H1 (cell line): ENCODE measurements around the gene RNF126. TPM values are rescaled to one million over a fixed set of nuclear protein-coding genes. Genes with fewer than 3 reads are reported as not detected.

Experiments used
- CTCF ChIA-PET: fragments of 300-600 bp; sonication (Branson Sonifier 250); formaldehyde crosslinking; loops from one replicate; lab custom pipeline; 2021; ENCODE audit not compliant: partially characterized antibody; lab: Charles Lee
- POLR2A ChIA-PET: fragments of 300-600 bp; sonication (Branson Sonifier 250); formaldehyde crosslinking; loops from one replicate; lab custom pipeline; 2021; ENCODE audit warnings: inconsistent platforms; ENCODE audit not compliant: partially characterized antibody; lab: Charles Lee
- DNase-seq, 2 experiments: peaks; one replicate each; pipeline versions ENCODE4 v3.0.0 to v3.0.0-alpha.2; 2010 to 2022; ENCODE audit warnings: low spot score in 2 of 2, low read depth in 1 of 2, mixed read lengths in 1 of 2
- FAIRE-seq: peaks from 2 replicates; lab custom pipeline; 2011; peaks lifted over from hg19 to GRCh38; lab: Jason Lieb, UNC
- H2AFZ ChIP-seq: 2 replicates; pipeline ENCODE4 v1.8.1; 2012; ENCODE audit warnings: low read length, inconsistent platforms
- H2AK5ac ChIP-seq: 2 replicates; pipeline ENCODE4 v1.6.1; 2013; ENCODE audit warnings: low read depth, low read length
- H2BK120ac ChIP-seq: replicated peaks from 2 replicates; pipeline ENCODE3; 2013; ENCODE audit warnings: low read depth, low read length, inconsistent platforms
- H2BK12ac ChIP-seq: 2 replicates; pipeline ENCODE4 v1.6.1; 2013; ENCODE audit warnings: low read depth, low read length
- H2BK15ac ChIP-seq: 2 replicates; pipeline ENCODE4 v1.6.1; 2013; ENCODE audit warnings: low read length
- H2BK20ac ChIP-seq: 2 replicates; pipeline ENCODE4 v1.6.1; 2013; ENCODE audit warnings: low read length
- H2BK5ac ChIP-seq: 2 replicates; pipeline ENCODE4 v1.6.1; 2013; ENCODE audit warnings: low read depth, low read length
- H3K14ac ChIP-seq: 2 replicates; pipeline ENCODE4 v1.6.1; 2013; ENCODE audit warnings: inconsistent platforms; ENCODE audit not compliant: insufficient read length
- H3K18ac ChIP-seq: 2 replicates; pipeline ENCODE4 v1.6.1; 2013; ENCODE audit warnings: low read length; ENCODE audit errors: extremely low read depth
- H3K23ac ChIP-seq: 2 replicates; pipeline ENCODE4 v1.6.1; 2013; ENCODE audit warnings: inconsistent platforms; ENCODE audit not compliant: insufficient read length
- H3K23me2 ChIP-seq: 2 replicates; pipeline ENCODE4 v1.6.1; 2013; ENCODE audit warnings: low read depth, low read length
- H3K27ac ChIP-seq: 2 replicates; pipeline ENCODE4 v1.6.1; 2011; ENCODE audit warnings: low read depth, low read length, inconsistent platforms
- H3K27me3 ChIP-seq, 4 experiments: replicated peaks in 1 of 4; 1 replicate in 1 of 4; 2 replicates in 3 of 4; pipeline versions ENCODE4 v1.6.1 to v1.8.1; 2011 to 2013; ENCODE audit warnings: low read length in 3 of 4, mild to moderate bottlenecking in 3 of 4, inconsistent platforms in 2 of 4, mixed read lengths in 2 of 4, moderate library complexity in 1 of 4; ENCODE audit not compliant: control insufficient read depth in 3 of 4, insufficient read depth in 3 of 4; ENCODE audit errors: extremely low read depth in 1 of 4
- H3K36me3 ChIP-seq, 4 experiments: 2 replicates each; pipeline versions ENCODE4 v1.6.1 to v1.8.1; 2011 to 2013; ENCODE audit warnings: mild to moderate bottlenecking in 4 of 4, low read length in 3 of 4, moderate library complexity in 2 of 4, control low read depth in 1 of 4, inconsistent platforms in 1 of 4; ENCODE audit not compliant: insufficient read depth in 4 of 4, control insufficient read depth in 2 of 4
- H3K4ac ChIP-seq: replicated peaks from 2 replicates; pipeline ENCODE3; 2013; ENCODE audit warnings: low read length, low read depth, mixed read lengths, inconsistent platforms; ENCODE audit not compliant: insufficient read length
- H3K4me1 ChIP-seq, 4 experiments: replicated peaks in 1 of 4; 1 replicate in 1 of 4; 2 replicates in 3 of 4; pipeline versions ENCODE4 v1.6.1 to v1.8.1; 2011 to 2013; ENCODE audit warnings: low read length in 3 of 4, inconsistent platforms in 2 of 4, mixed read lengths in 1 of 4; ENCODE audit not compliant: insufficient read depth in 4 of 4, control insufficient read depth in 3 of 4
- H3K4me2 ChIP-seq, 2 experiments: 2 replicates each; pipeline versions ENCODE4 v1.6.1 to v1.8.1; 2011 to 2013; ENCODE audit warnings: low read depth in 2 of 2, low read length in 2 of 2, control low read depth in 1 of 2, inconsistent platforms in 1 of 2, mild to moderate bottlenecking in 1 of 2; ENCODE audit not compliant: insufficient read depth in 1 of 2
- H3K4me3 ChIP-seq, 4 experiments: fragments of 200-600, 300-600 bp in 1 of 4; sonication (generic), shearing (Covaris generic), sonication (Bioruptor Twin) in 1 of 4; 2 replicates each; pipeline versions ENCODE4 v1.5.1 to v1.8.1; 2011 to 2016; ENCODE audit warnings: low read length in 4 of 4, low read depth in 3 of 4, control low read depth in 2 of 4, inconsistent platforms in 2 of 4, mild to moderate bottlenecking in 2 of 4, mixed read lengths in 1 of 4, moderate library complexity in 1 of 4; ENCODE audit not compliant: insufficient read depth in 2 of 4; ENCODE audit errors: extremely low read depth in 1 of 4
- H3K56ac ChIP-seq: replicated peaks from 2 replicates; pipeline ENCODE3; 2013; ENCODE audit warnings: low read depth, mild to moderate bottlenecking, mixed read lengths, low read length, inconsistent platforms; ENCODE audit not compliant: insufficient read length
- H3K79me1 ChIP-seq: 2 replicates; pipeline ENCODE4 v1.6.1; 2013; ENCODE audit warnings: low read depth, low read length, control low read depth
- H3K79me2 ChIP-seq, 2 experiments: 2 replicates each; pipeline versions ENCODE4 v1.6.1 to v1.8.1; 2012 to 2013; ENCODE audit warnings: low read length in 2 of 2, mild to moderate bottlenecking in 2 of 2, inconsistent platforms in 1 of 2; ENCODE audit not compliant: insufficient read depth in 2 of 2, control insufficient read depth in 1 of 2
- H3K9ac ChIP-seq, 4 experiments: replicated peaks in 1 of 4; 1 replicate in 1 of 4; 2 replicates in 3 of 4; pipeline versions ENCODE4 v1.6.1 to v1.8.1; 2011 to 2013; ENCODE audit warnings: low read depth in 3 of 4, low read length in 3 of 4, control low read depth in 2 of 4, mild to moderate bottlenecking in 2 of 4, moderate library complexity in 2 of 4, inconsistent platforms in 1 of 4; ENCODE audit errors: extremely low read depth in 1 of 4
- H3K9me3 ChIP-seq, 2 experiments: 2 replicates each; pipeline versions ENCODE4 v1.6.1 to v1.8.1; 2012 to 2013; ENCODE audit warnings: mild to moderate bottlenecking in 2 of 2, moderate library complexity in 2 of 2, control low read depth in 1 of 2, inconsistent platforms in 1 of 2, low read depth in 1 of 2, low read length in 1 of 2, mixed read lengths in 1 of 2; ENCODE audit not compliant: insufficient read depth in 2 of 2
- H4K20me1 ChIP-seq, 2 experiments: replicated peaks in 1 of 2; 2 replicates each; pipeline versions ENCODE3 to v1.8.1; 2011 to 2013; ENCODE audit warnings: inconsistent platforms in 2 of 2, low read length in 2 of 2, mild to moderate bottlenecking in 1 of 2; ENCODE audit not compliant: insufficient read depth in 2 of 2, control insufficient read depth in 1 of 2
- H4K5ac ChIP-seq: 2 replicates; pipeline ENCODE4 v1.6.1; 2013; ENCODE audit warnings: low read length, low read depth, mixed read lengths, inconsistent platforms; ENCODE audit not compliant: insufficient read length
- H4K8ac ChIP-seq: 2 replicates; pipeline ENCODE4 v1.8.0; 2013; ENCODE audit warnings: mild to moderate bottlenecking, moderate library complexity, low read length, inconsistent platforms; ENCODE audit not compliant: insufficient read depth; ENCODE audit errors: extremely low read depth
- H4K91ac ChIP-seq: replicated peaks from 2 replicates; pipeline ENCODE3; 2013; ENCODE audit warnings: low read length, mixed read lengths, inconsistent platforms; ENCODE audit not compliant: insufficient read length
- CBX8 ChIP-seq: fragments of 300-800, 300-1000 bp; sonication (generic); IDR thresholded peaks from 2 replicates; pipeline ENCODE4 v1.7.1; 2016; ENCODE audit warnings: low read depth, low read length, borderline replicate concordance
- HDAC2 ChIP-seq, 2 experiments: fragments of 300-600 bp in 1 of 2; sonication (generic) in 1 of 2; IDR thresholded peaks; 2 replicates each; pipeline ENCODE4 v1.6.1; 2011 to 2012; ENCODE audit warnings: low read depth in 2 of 2, low read length in 2 of 2, mild to moderate bottlenecking in 2 of 2, moderate library complexity in 2 of 2, borderline replicate concordance in 1 of 2, inconsistent platforms in 1 of 2
- KDM1A ChIP-seq: fragments of 200-600, 300-600 bp; sonication (generic); IDR thresholded peaks from 2 replicates; pipeline ENCODE4 v1.7.1; 2016; ENCODE audit warnings: mild to moderate bottlenecking, low read length, borderline replicate concordance
- MAFK ChIP-seq: IDR thresholded peaks from 2 replicates; pipeline ENCODE4 v1.6.1; 2012; ENCODE audit warnings: low read depth, mild to moderate bottlenecking, improper control_type of control experiment, low read length
- RFX5 ChIP-seq: IDR thresholded peaks from 2 replicates; pipeline ENCODE4 v1.6.1; 2011; ENCODE audit warnings: low read depth, low read length, improper control_type of control experiment, borderline replicate concordance
- RNF2 ChIP-seq: fragments of 200-900, 300-1000 bp; sonication (generic); IDR thresholded peaks from 2 replicates; pipeline ENCODE4 v1.7.1; 2016; ENCODE audit warnings: borderline replicate concordance, low read depth, mild to moderate bottlenecking, antibody characterized with exemption, low read length; ENCODE audit not compliant: poor library complexity, severe bottlenecking; ENCODE audit errors: missing control alignments
- SIX5 ChIP-seq: IDR thresholded peaks from 2 replicates; pipeline ENCODE4 v1.6.1; 2011; ENCODE audit warnings: mild to moderate bottlenecking, low read depth, low read length
- SP1 ChIP-seq: IDR thresholded peaks from 2 replicates; pipeline ENCODE4 v1.6.1; 2011; ENCODE audit warnings: low read depth, low read length
- YY1 ChIP-seq: IDR thresholded peaks from 2 replicates; pipeline ENCODE4 v1.6.1; 2011; ENCODE audit warnings: low read depth, mild to moderate bottlenecking, low read length
- WGBS, 2 experiments: shearing (Covaris generic) in 1 of 2; methylation state at CpG; one replicate each; pipeline versions ENCODE4 v1.1.6 to v1.1.7; 2013 to 2015; ENCODE audit warnings: low lambda C conversion rate in 2 of 2, mixed read lengths in 2 of 2, inconsistent platforms in 1 of 2, low coverage in 1 of 2, missing lambda C conversion rate in 1 of 2; ENCODE audit not compliant: insufficient replicate concordance in 2 of 2, insufficient coverage in 1 of 2, insufficient read length in 1 of 2; ENCODE audit errors: extremely low coverage in 1 of 2, missing lambda C conversion rate in 1 of 2; 5-methylcytosine and 5-hydroxymethylcytosine counted together
- polyA plus RNA-seq, 7 experiments: library from polyadenylated mRNA; depleted of rRNA in 3 of 7; stranded (reverse) in 5 of 7; unstranded in 2 of 7; fragments of >200 nt in 5 of 7; fragments of 200-250 nt in 2 of 7; gene quantifications; 1 replicate in 5 of 7; 2 replicates in 1 of 7; 4 replicates in 1 of 7; pipeline versions ENCODE4 v1.2.1 to v1.2.3, GENCODE V29; 2011 to 2013; ENCODE audit warnings: missing spikeins in 2 of 7, mixed read lengths in 2 of 7
- total RNA-seq: library from RNA; stranded (reverse); fragmentation: NEBNext Ultra II Directional; extraction: Animal tissue kit (Norgen Biotek cat#: 25700); gene quantifications from 2 replicates; pipeline ENCODE4 v1.2.1, GENCODE V29; 2021

The RNF126 gene
- total and polyA plus RNA-seq, 2 of the 8 experiments (the other 6 are each of a cell fraction or from before 2014, with no cell fraction given) = 21.8 to 68.0 TPM

- Histone ChIP-seq H2BK15ac (no peak overlapping the region), H2AK5ac (no peak overlapping the region), H3K27ac (no peak overlapping the region), H3K4me3 (no peak overlapping the region), H4K20me1 (peaks cover 0 to 2% of the 10 kb centered on the region in 2 experiments), H3K79me1 (no peaks in the 10 kb centered on the region; the same call in 1 of the 2 replicates), H4K91ac (no peak overlapping the region), H3K4ac (no peak overlapping the region), H3K56ac (no peak overlapping the region), H3K14ac (no peak overlapping the region), H3K4me2 (no peak overlapping the region), H2BK12ac (no peak overlapping the region), H3K27me3 (no peaks in the 10 kb centered on the region), H3K23me2 (no peaks in the 10 kb centered on the region), H3K18ac (no peak overlapping the region), H4K5ac (no peak overlapping the region), H2AFZ (no peak overlapping the region), H2BK5ac (no peak overlapping the region), H3K36me3 (peaks cover 0 to 7% (median 3%) of the 10 kb centered on the region in 4 experiments; a peak in 2 of 8 replicates), H3K9ac (no peak overlapping the region; a peak in 1 of 7 replicates), H3K23ac (no peak overlapping the region), H4K8ac (peak overlapping the region; percentile 28; the same call in 1 of the 2 replicates), H2BK20ac (no peak overlapping the region), H3K79me2 (no peaks in the 10 kb centered on the region), H3K9me3 (peaks cover 0 to 4% of the 10 kb centered on the region in 2 experiments; a peak in 1 of 4 replicates), H3K4me1 (no peaks in the 10 kb centered on the region), H2BK120ac (no peak overlapping the region)
- 86% methylated on average over 33 of the region's 36 CpGs; no CpG with 5 or more reads in 1 of the 2 experiments for WGBS, 2 experiments
- FAIRE-seq = no peak
- ChIA-PET CTCF (interaction anchor here (1.2 kb wide), 1 partner anchor 27 kb away, joined by 4 read pairs; no protein-coding TSS in a partner anchor), POLR2A (interaction anchor here (1.6 kb wide), 1 partner anchor 20 kb away, joined by 3 read pairs; no protein-coding TSS in a partner anchor)
- TF ChIP-seq YY1 = no peak
- no peak for TF ChIP-seq SIX5
- no peak for TF ChIP-seq MAFK
- TF ChIP-seq RNF2 = no peak
- no peak for TF ChIP-seq SP1
- no peak for TF ChIP-seq KDM1A
- no peak for TF ChIP-seq RFX5
- TF ChIP-seq HDAC2 (IDR thresholded peaks at IDR 0.05; ENCODE audit: borderline replicate concordance in 1 of 2, low read depth in 2 of 2, low read length in 2 of 2) = no peak
- no peak for TF ChIP-seq CBX8
- DNase-seq = no peak
Measured at GRCh38 chr19:610801-611480, 52.1 kb downstream of the RNF126 start.
